ENCODE measurements around the gene STK33. TPM values are rescaled to one million over a fixed set of nuclear protein-coding genes. Genes with fewer than 3 reads are reported as not detected.

The STK33 gene
- total RNA-seq, 2 donors from 2014 or later: 16.4 to 23.0 TPM

DNA sequence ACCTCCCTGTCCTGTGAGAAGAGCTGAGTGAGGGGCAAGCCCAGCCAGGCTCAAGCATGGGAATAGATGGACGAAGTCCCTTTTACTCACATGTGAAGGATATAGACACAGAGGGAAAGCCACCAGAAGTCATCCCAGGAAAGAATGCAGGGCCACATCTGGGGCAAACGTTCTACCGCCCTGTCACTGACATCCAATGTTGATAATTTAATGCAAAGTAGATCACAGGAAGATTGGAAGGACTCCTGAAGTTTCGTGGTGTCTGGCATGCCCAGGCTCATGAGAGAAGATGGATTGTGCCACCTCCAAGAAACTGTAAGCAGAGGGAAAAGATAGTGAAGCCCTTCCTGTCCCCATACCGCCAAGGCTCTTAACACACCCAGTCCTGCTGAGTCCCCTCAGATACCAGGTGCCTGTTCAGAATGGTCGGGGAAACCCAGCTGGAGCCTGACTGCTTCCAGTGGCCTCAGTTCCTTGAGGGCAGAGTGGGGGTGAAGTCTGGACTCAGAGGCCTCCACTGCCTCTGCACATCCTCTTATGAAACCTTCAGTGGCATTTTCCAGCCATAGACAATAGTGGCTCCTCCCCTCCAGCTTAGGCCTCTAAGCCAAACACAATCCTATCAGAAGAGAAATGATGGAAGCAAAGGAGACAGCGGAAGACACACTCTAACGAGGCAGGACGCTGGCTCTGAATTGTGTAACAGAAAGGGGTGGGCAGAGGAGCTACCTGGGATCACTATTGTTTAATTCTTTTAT, 7.5 kb upstream of the STK33 start:
- Histone ChIP-seq H3K36me3 (no peaks in the 10 kb centered on the region), H3K27ac (no peak overlapping the region), H3K9me3 (no peaks in the 10 kb centered on the region), H3K4me3 (no peak overlapping the region), H3K4me1 (no peaks in the 10 kb centered on the region), H3K27me3 (no peaks in the 10 kb centered on the region)
- DNase-seq (ENCODE audit: low spot score): no peak
- TF ChIP-seq CTCF (IDR thresholded peaks at IDR 0.05): no peak

- no peaks in the 10 kb centered on the region for H3K36me3 ChIP-seq
- no peaks in the 10 kb centered on the region for H3K9me3 ChIP-seq
- H3K27ac ChIP-seq: no peak overlapping the region
- no peaks in the 10 kb centered on the region for H3K27me3 ChIP-seq
- no peak for DNase-seq (ENCODE audit: low spot score)
- H3K4me3 ChIP-seq: no peak overlapping the region
- no peak for TF ChIP-seq CTCF (IDR thresholded peaks at IDR 0.05)
- H3K4me1 ChIP-seq: peaks cover 0 to 10% of the 10 kb centered on the region in 2 donors
Observed at GRCh38 chr11:8598506-8598905, 4.5 kb upstream of the STK33 start.

GRCh38 chr11:8597182-8597581, 3.2 kb upstream of the STK33 start:
- no peak for TF ChIP-seq CTCF (IDR thresholded peaks at IDR 0.05)
- H3K9me3 ChIP-seq: no peaks in the 10 kb centered on the region
- H3K4me1 ChIP-seq: peaks cover 0 to 11% of the 10 kb centered on the region in 2 donors
- H3K4me3 ChIP-seq: no peak overlapping the region
- H3K27me3 ChIP-seq: no peaks in the 10 kb centered on the region
- no peaks in the 10 kb centered on the region for H3K36me3 ChIP-seq
- H3K27ac ChIP-seq: no peak overlapping the region
- no peak for DNase-seq (ENCODE audit: low spot score)

DNA sequence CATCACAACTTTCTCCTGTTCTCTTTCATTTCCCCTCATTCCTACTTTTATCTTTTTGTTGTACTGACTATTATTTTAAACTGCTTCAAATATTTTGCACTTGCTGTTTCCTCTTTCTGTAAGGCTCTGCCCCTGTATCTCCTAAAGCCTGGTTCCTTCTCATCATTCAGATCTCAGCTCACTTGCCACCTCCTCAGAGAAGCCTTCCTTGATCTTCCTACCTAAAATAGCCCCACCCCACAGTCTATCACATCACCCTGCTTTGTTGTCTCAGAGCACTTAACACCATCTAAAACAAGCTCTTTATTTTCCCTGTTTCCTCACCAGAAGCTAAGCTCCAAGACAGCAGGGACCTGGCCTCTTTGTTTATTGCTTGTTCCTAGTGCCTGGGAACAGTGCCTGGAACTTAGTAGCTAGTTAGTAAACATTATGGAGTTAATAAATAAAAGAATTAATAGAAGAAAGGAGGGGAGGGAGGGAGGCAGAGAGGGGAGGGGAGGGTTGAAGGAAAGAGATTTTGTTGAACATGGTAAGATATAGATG, 2.5 kb upstream of the STK33 start:
- DNase-seq (ENCODE audit: low spot score): no peak
- Histone ChIP-seq H3K4me3 (no peak overlapping the region), H3K9me3 (no peaks in the 10 kb centered on the region), H3K36me3 (no peaks in the 10 kb centered on the region), H3K27me3 (no peaks in the 10 kb centered on the region), H3K27ac (no peak overlapping the region), H3K4me1 (peaks cover 0 to 11% of the 10 kb centered on the region in 2 donors)
- no peak for TF ChIP-seq CTCF (IDR thresholded peaks at IDR 0.05)

DNA sequence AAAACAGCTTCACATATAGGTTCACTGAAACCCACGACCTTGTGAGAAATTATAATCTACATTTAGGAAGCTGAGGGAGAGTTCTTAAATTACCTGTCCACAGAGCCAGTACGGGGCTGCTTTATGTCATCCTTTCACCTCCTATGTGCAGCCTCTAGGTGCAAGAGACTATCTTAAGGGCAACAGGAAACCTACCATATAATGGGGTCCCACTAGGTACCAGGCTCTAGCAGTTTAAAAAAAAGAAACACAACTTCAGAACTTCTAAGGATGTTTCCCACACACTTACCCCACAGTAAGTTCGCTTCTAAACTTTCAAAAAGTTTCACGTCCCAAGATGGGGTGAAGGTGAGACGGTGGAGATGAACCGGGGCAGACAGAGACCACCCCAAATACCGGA, 573 bp downstream of the STK33 start:
- no peak for TF ChIP-seq CTCF (IDR thresholded peaks at IDR 0.05)
- Histone ChIP-seq H3K27ac (peak overlapping the region; percentile 67 to 73), H3K4me1 (peaks cover 0 to 11% of the 10 kb centered on the region in 2 donors), H3K4me3 (peak overlapping the region; percentile 60 to 71), H3K27me3 (no peaks in the 10 kb centered on the region), H3K9me3 (no peaks in the 10 kb centered on the region), H3K36me3 (no peaks in the 10 kb centered on the region)
- no peak for DNase-seq (ENCODE audit: low spot score)

Data from right atrium auricular region (tissue), 2 donors.